T-helper 2 cell (primary cell): Measurements from ENCODE around the gene SMIM10.
"Not testable (repeated sequence)": the region's sequence is repeated elsewhere in the genome, so short reads cannot be mapped to it uniquely, and the experiment has no call there.

Experiments
- DNase-seq, 5 experiments: peaks; one replicate each; pipeline versions ENCODE4 v3.0.0 to v3.0.0-alpha.2; 2012 to 2022

The SMIM10 gene

GRCh38 chrX:135015523-135016245, 24.9 kb downstream of the SMIM10 start:
- DNase-seq, result no peak

DNA sequence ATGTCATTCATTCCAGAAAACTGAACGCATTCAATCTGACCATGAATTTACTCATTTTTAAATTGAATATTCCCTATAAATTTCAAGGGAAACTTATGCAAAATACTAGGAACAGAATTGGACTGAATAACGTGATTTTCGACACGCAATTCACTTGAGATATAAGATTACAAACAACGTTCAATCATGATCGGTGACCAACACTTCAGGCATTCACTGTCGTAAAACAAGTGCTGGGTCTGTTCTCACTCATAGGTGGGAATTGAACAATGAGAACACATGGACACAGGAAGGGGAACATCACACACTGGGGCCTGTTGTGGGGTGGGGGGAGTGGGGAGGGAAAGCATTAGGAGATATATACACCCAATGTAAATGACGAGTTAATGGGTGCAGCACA, 29.1 kb downstream of the SMIM10 start:
- DNase-seq, result not testable (repeated sequence)

DNA sequence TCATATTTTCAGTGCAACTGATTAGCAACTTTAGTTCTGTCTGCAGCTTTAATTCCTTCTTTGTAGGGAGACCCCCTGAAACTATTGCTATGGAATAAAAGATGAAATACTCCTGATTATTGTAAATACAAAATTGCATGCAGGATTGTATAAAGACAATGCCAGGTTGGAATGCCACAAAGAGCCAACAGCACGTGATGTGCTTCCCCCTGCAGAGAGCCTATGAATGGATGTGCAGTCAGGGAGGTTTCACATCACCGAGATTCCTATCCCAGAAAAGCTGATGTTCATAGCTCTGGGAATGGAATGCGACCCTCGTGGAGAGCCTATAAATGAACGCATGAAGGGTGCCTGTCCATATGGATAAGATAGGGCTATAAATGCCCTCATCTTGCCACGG, 33.0 kb downstream of the SMIM10 start:
- not testable (repeated sequence) for DNase-seq

DNA sequence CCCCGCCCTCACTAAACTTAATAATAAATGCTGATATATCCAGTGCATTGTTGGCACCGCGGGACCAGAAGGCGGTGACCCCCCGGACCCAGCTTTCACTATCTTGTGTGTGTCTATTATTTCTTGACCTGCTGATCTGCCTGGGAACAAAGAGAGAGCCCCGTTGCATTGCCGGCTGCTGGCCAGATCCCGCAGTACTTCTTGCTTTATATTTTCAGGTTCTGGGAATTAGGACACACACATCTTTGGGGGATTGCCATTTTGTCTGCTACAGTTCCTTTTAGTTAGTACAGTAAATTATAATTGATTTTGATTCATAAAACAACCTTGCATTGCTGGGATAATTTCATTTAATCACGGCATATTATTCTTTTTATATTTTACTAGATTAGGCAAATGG, 33.7 kb downstream of the SMIM10 start:
- no peak for DNase-seq

DNA sequence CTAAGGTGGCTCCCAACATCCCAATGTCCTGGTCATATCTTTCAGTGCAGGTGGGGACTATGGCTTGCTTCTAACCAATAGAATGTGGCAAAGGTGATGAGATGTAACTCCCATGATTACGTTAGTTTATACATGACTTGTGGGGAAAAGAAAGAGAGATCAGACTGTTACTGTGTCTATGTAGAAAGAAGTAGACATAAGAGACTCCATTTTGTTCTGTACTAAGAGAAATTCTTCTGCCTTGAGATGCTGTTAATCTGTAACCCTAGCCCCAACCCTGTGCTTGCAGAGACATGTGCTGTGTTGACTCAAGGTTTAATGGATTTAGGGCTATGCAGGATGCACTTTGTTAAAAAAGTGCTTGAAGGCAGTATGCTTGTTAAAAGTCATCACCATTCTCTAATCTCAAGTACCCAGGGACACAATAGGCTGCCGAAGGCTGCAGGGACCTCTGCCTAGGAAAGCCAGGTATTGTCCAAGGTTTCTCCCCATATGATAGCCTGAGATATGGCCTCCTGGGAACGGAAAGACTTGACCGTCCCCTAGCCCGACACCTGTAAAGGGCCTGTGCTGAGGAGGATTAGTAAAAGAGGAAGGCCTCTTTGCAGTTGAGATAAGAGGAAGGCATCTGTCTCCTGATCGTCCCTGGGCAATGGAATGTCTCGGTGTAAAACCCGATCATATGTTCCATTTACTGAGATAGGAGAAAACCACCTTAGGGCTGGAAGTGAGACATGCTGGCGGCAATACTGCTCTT, 39.6 kb downstream of the SMIM10 start:
- DNase-seq, result not testable (repeated sequence)

DNA sequence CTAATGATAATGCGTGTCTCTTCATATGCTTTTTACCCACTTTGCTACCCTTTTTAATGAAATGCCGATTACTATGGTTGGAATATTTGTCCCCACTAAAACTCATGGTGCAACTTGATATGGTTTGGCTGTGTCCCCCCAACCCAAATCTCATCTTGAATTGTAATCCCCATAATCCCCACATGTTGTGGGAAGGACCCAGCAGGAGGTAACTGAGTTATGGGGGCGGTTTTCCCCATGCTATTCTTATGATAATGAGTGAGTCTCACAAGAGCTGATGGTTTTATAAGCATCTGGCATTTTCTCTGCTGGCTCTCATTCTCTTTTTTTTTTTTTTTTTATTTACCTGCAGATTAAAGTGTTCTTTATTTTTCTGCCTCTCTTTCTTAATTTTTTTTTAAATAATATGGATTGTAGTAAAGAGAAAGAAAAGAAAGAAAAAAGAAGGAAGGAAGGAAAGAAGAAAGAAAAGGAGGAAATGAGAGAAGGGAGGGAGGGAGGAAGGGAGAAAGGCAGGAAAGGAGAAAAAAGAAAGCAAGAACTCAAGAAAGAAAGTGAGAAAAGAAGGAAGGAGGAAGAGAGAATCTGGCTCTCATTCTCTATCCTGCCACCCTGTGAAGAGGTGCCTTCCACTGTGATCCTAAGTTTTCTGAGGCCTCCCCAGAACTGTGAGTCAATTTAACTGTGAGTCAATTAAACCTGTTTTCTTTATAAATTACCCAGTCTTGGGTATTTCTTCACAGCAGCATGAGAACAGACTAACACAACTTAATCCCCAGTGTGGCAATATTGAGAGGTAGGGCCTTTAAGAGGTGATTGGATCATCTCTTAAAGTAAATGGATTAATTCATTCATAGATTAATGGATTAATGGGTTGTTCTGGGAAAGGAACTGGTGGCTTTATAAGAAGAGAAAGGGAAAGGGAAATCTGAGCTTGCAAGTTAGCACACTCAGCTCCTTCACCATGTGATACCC, 50.6 kb downstream of the SMIM10 start:
- DNase-seq, result not testable (repeated sequence)
